ENCODE measurements around the gene OGFOD2.

Gene OGFOD2

DNA sequence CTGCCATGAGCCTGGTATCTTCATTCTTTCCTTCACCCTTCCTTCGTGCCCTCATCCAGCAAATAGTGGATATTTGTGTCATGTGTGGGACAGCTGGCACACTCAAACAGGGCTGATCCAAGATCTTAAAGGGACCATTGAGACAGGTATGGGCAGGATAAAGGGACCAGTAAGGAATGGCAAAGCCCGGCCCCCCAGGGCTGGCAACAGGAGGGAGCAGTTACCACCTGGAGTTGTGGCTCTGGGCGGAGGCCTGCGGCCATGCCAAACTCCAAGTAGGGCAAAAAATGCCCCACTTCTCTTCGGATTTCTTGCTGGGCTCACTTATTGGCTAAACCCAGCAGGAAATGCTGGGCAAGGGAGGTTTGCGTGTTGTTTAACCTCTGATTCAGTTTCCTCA, 2.1 kb downstream of the OGFOD2 start:
- Histone ChIP-seq H3K9ac (ENCODE audit: low read depth in 1 of 2, low read length in 2 of 2) (no peak overlapping the region), H3K4me3 (ENCODE audit: low read length in 2 of 2) (no peak overlapping the region), H3K36me3 (ENCODE audit: control insufficient read depth in 2 of 2, insufficient read depth in 2 of 2, low read length in 2 of 2) (peaks cover 0 to 5% of the 10 kb centered on the region in 2 donors), H3K4me1 (ENCODE audit: control insufficient read depth in 2 of 2, insufficient read depth in 2 of 2, low read length in 2 of 2) (peaks cover 35 to 45% of the 10 kb centered on the region in 2 donors), H3K27ac (ENCODE audit: low read depth in 2 of 2, low read length in 2 of 2) (no peak overlapping the region), H3K27me3 (ENCODE audit: control insufficient read depth in 2 of 2, insufficient read depth in 2 of 2, low read length in 2 of 2) (no peaks in the 10 kb centered on the region), H3K9me3 (ENCODE audit: control insufficient read depth in 2 of 2, low read length in 2 of 2) (no peaks in the 10 kb centered on the region)

DNA sequence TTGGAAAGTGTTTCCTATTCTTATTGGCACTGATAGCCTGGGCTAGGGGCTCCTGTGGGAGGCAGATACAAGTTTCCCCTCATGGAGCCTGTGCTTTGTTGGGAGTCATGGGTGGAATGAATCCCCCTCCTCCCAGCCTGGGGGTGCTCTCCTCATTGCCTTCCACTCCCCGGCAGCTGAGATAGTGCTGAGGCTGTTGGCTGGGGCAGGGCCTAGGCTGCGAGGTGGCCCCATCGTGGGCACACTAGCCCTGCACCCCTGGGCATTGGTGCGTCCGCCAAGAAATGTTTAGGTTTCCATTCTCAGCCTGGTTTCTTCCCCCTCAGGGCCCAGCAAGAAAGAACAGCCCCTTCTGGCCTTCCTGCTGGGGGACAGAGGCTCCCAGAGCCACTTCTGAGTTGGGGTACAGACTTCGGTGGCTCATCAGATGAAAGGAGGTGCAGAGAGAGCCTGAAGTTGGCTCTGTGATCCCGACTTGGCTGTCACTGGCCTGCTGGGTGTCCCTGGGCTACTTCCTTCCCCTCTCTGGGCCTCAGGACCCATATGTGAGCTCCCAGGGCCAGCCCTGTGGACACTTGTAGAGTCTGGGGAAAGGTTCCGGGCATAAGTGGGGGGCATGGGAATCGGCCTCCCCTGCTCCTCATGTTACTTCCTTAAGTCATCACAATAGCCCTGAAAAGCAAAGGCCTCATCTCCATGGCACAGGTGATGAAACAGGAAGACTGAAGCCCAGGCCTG, 2.8 kb downstream of the OGFOD2 start:
- H3K27ac ChIP-seq (ENCODE audit: low read depth in 2 of 2, low read length in 2 of 2) = no peak overlapping the region
- H3K9ac ChIP-seq (ENCODE audit: low read depth in 1 of 2, low read length in 2 of 2) = no peak overlapping the region
- peaks cover 0 to 6% of the 10 kb centered on the region in 2 donors for H3K36me3 ChIP-seq (ENCODE audit: control insufficient read depth in 2 of 2, insufficient read depth in 2 of 2, low read length in 2 of 2)
- H3K27me3 ChIP-seq (ENCODE audit: control insufficient read depth in 2 of 2, insufficient read depth in 2 of 2, low read length in 2 of 2) = no peaks in the 10 kb centered on the region
- no peaks in the 10 kb centered on the region for H3K9me3 ChIP-seq (ENCODE audit: control insufficient read depth in 2 of 2, low read length in 2 of 2)
- no peak overlapping the region for H3K4me3 ChIP-seq (ENCODE audit: low read length in 2 of 2)
- peaks cover 36 to 47% of the 10 kb centered on the region in 2 donors for H3K4me1 ChIP-seq (ENCODE audit: control insufficient read depth in 2 of 2, insufficient read depth in 2 of 2, low read length in 2 of 2)

DNA sequence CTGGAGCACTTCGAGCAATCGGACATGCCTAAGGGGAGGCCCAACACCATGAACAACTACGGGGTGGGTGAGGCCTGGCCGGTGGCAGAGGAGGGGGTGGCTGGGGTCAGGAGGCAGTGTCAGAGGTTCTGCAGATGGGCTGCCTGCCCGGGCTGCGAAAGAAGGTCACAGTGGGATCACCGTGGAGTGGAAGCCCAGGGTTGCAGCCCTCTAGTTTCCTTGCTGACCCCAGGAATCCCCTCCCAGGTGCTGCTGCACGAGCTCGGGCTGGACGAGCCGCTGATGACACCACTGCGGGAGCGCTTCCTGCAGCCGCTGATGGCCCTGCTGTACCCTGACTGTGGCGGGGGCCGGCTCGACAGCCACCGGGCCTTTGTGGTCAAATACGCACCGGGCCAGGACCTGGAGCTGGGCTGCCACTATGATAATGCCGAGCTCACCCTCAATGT, 3.5 kb downstream of the OGFOD2 start:
- Histone ChIP-seq H3K36me3 (ENCODE audit: control insufficient read depth in 2 of 2, insufficient read depth in 2 of 2, low read length in 2 of 2) (peaks cover 0 to 13% of the 10 kb centered on the region in 2 donors), H3K27ac (ENCODE audit: low read depth in 2 of 2, low read length in 2 of 2) (no peak overlapping the region), H3K9me3 (ENCODE audit: control insufficient read depth in 2 of 2, low read length in 2 of 2) (no peaks in the 10 kb centered on the region), H3K9ac (ENCODE audit: low read depth in 1 of 2, low read length in 2 of 2) (no peak overlapping the region), H3K4me3 (ENCODE audit: low read length in 2 of 2) (no peak overlapping the region), H3K27me3 (ENCODE audit: control insufficient read depth in 2 of 2, insufficient read depth in 2 of 2, low read length in 2 of 2) (no peaks in the 10 kb centered on the region), H3K4me1 (ENCODE audit: control insufficient read depth in 2 of 2, insufficient read depth in 2 of 2, low read length in 2 of 2) (peaks cover 36 to 47% of the 10 kb centered on the region in 2 donors)

DNA sequence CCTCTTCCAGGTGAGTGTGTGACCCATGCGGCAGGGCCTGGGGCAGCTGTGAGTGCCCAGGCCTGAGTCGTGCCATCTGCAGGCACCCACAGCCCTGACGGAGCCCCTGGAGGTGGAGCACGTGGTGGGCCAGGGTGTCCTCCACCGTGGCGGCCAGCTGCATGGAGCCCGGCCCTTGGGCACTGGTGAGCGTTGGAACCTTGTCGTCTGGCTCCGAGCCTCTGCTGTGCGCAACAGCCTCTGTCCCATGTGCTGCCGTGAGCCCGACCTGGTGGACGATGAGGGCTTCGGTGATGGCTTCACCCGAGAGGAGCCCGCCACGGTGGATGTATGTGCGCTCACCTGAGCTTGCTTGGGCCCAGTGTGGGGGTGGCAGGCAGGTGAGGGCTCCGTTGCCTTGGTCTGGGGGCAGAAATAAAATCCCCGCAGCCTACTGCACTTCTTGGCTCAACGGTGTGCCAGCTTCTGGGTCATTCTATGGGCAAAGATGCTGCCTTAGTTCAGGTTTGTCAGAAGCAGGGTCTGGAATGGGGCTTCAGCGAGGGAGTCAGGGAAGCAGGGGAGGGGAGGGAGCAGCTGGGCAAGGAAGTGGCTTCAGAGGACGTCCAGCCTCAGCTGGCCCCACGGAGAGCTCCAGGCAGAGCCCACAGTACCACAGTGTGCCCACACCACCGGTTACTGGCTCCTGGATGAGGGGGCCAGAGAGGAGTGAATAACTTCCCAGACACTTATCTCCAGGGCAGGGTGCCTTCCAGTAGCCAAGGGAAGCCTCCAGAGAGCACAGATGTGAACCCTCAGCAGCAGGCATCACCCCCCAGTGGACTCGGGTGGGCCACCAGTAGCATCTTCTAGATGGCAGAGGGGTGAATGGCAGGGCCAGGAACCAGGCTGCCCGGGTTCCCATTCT, 4.2 kb downstream of the OGFOD2 start:
- Histone ChIP-seq H3K9ac (ENCODE audit: low read depth in 1 of 2, low read length in 2 of 2) (peak overlapping the region; percentile 14 to 82), H3K27ac (ENCODE audit: low read depth in 2 of 2, low read length in 2 of 2) (peak overlapping the region in 1 of 2 donors; percentile 38), H3K27me3 (ENCODE audit: control insufficient read depth in 2 of 2, insufficient read depth in 2 of 2, low read length in 2 of 2) (no peaks in the 10 kb centered on the region), H3K4me1 (ENCODE audit: control insufficient read depth in 2 of 2, insufficient read depth in 2 of 2, low read length in 2 of 2) (peaks cover 36 to 49% of the 10 kb centered on the region in 2 donors), H3K9me3 (ENCODE audit: control insufficient read depth in 2 of 2, low read length in 2 of 2) (no peaks in the 10 kb centered on the region), H3K4me3 (ENCODE audit: low read length in 2 of 2) (peak overlapping the region; percentile 84 to 85), H3K36me3 (ENCODE audit: control insufficient read depth in 2 of 2, insufficient read depth in 2 of 2, low read length in 2 of 2) (peaks cover 0 to 13% of the 10 kb centered on the region in 2 donors)

DNA sequence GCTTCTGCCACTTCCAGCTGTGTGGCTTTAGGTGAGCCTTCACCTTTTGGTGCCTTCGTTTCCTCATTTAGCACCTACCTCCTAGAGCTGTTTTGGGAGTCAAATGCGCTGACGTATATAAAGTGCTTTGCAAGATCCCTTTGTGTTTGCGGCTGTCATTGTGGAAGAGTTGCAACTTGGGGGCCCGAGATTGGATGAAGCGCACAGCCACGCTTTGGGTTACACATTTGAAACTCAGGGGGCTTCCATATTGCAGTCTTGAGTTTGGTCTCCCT, 4.8 kb downstream of the OGFOD2 start:
- peak overlapping the region; percentile 84 to 85 for H3K4me3 ChIP-seq (ENCODE audit: low read length in 2 of 2)
- H3K27me3 ChIP-seq (ENCODE audit: control insufficient read depth in 2 of 2, insufficient read depth in 2 of 2, low read length in 2 of 2) = no peaks in the 10 kb centered on the region
- no peaks in the 10 kb centered on the region for H3K9me3 ChIP-seq (ENCODE audit: control insufficient read depth in 2 of 2, low read length in 2 of 2)
- H3K36me3 ChIP-seq (ENCODE audit: control insufficient read depth in 2 of 2, insufficient read depth in 2 of 2, low read length in 2 of 2) = peaks cover 0 to 13% of the 10 kb centered on the region in 2 donors
- H3K9ac ChIP-seq (ENCODE audit: low read depth in 1 of 2, low read length in 2 of 2) = peak overlapping the region; percentile 74 to 82
- H3K4me1 ChIP-seq (ENCODE audit: control insufficient read depth in 2 of 2, insufficient read depth in 2 of 2, low read length in 2 of 2) = peaks cover 35 to 53% of the 10 kb centered on the region in 2 donors
- H3K27ac ChIP-seq (ENCODE audit: low read depth in 2 of 2, low read length in 2 of 2) = peak overlapping the region in 1 of 2 donors; percentile 80

DNA sequence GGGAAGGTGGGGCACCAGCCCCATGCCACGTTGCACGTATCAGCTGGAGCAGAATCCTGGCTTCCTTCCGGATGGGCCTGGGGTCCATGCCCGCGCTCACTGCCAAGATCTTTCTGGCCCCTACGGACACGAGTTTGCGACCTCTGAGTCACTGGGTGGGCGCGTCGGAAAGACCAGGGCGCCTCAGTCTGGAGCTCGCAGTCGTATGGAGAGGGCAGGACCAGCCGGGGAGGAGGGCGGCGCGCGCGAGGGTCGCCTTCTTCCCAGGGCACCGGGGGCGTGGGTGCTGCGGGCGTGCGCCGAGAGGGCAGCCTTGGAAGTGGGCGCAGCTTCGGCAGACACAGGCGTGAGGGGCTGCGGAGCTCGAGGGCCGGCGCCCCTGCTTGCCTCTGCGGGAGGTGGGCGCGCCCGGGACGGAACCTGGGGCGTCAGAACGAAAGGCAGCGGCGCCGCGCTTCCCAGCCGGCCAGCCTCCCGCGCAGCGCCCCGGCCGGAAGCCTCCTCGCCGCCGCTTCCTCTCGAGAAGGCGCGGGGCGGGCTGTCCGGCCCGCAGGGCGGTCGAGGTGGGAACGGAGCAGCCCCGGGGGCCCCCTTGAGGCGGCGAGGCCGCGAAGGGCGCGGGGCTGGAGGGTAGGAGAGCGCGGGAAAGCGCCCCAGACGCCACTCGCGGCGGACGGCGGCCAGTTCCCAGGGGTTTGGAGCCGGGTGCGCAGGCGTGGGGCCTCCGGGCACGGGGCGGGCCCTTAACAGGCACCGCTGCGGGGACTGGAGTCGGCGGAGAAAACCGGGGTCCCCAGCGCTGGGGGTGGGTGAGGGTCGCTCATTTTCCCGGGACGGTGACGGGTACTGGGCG, 5.4 kb downstream of the OGFOD2 start, which contains the start of gene ARL6IP4:
Gene ARL6IP4 (plus strand): TSS at position 499 of the 853 bp plus-strand sequence. CDS start 459 bp downstream, outside the sequence.
- Histone ChIP-seq H3K36me3 (ENCODE audit: control insufficient read depth in 2 of 2, insufficient read depth in 2 of 2, low read length in 2 of 2) (peaks cover 0 to 13% of the 10 kb centered on the region in 2 donors), H3K27ac (ENCODE audit: low read depth in 2 of 2, low read length in 2 of 2) (peak within 1 kb of the TSS; percentile 50 to 80), H3K27me3 (ENCODE audit: control insufficient read depth in 2 of 2, insufficient read depth in 2 of 2, low read length in 2 of 2) (no peaks in the 10 kb centered on the region), H3K4me1 (ENCODE audit: control insufficient read depth in 2 of 2, insufficient read depth in 2 of 2, low read length in 2 of 2) (peaks cover 35 to 54% of the 10 kb centered on the region in 2 donors), H3K9me3 (ENCODE audit: control insufficient read depth in 2 of 2, low read length in 2 of 2) (no peaks in the 10 kb centered on the region), H3K4me3 (ENCODE audit: low read length in 2 of 2) (peak within 1 kb of the TSS; percentile 84 to 85), H3K9ac (ENCODE audit: low read depth in 1 of 2, low read length in 2 of 2) (peak within 1 kb of the TSS; percentile 74 to 82)

DNA sequence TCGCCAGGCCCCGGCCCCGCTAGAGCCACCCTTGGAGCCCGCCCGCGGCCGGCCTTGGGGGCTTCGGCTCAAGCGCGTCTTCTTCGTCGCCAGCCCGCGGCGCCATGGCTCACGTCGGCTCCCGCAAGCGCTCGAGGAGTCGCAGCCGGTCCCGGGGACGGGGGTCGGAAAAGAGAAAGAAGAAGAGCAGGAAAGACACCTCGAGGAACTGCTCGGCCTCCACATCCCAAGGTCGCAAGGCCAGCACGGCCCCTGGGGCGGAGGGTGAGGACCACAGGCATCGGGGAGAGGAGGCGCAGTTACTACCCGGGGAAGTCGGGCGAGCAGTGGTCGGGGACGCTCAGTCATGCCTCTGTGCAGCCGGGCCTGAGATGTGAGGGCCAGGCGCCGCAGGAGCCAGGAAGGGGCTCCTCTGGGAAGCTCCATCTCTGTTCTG, 6.0 kb downstream of the OGFOD2 start:
- no peaks in the 10 kb centered on the region for H3K27me3 ChIP-seq (ENCODE audit: control insufficient read depth in 2 of 2, insufficient read depth in 2 of 2, low read length in 2 of 2)
- H3K4me3 ChIP-seq (ENCODE audit: low read length in 2 of 2) = peak overlapping the region; percentile 84 to 85
- peaks cover 0 to 13% of the 10 kb centered on the region in 2 donors for H3K36me3 ChIP-seq (ENCODE audit: control insufficient read depth in 2 of 2, insufficient read depth in 2 of 2, low read length in 2 of 2)
- peak overlapping the region; percentile 74 to 82 for H3K9ac ChIP-seq (ENCODE audit: low read depth in 1 of 2, low read length in 2 of 2)
- H3K4me1 ChIP-seq (ENCODE audit: control insufficient read depth in 2 of 2, insufficient read depth in 2 of 2, low read length in 2 of 2) = peaks cover 29 to 47% of the 10 kb centered on the region in 2 donors
- H3K9me3 ChIP-seq (ENCODE audit: control insufficient read depth in 2 of 2, low read length in 2 of 2) = no peaks in the 10 kb centered on the region
- peak overlapping the region; percentile 50 to 80 for H3K27ac ChIP-seq (ENCODE audit: low read depth in 2 of 2, low read length in 2 of 2)

DNA sequence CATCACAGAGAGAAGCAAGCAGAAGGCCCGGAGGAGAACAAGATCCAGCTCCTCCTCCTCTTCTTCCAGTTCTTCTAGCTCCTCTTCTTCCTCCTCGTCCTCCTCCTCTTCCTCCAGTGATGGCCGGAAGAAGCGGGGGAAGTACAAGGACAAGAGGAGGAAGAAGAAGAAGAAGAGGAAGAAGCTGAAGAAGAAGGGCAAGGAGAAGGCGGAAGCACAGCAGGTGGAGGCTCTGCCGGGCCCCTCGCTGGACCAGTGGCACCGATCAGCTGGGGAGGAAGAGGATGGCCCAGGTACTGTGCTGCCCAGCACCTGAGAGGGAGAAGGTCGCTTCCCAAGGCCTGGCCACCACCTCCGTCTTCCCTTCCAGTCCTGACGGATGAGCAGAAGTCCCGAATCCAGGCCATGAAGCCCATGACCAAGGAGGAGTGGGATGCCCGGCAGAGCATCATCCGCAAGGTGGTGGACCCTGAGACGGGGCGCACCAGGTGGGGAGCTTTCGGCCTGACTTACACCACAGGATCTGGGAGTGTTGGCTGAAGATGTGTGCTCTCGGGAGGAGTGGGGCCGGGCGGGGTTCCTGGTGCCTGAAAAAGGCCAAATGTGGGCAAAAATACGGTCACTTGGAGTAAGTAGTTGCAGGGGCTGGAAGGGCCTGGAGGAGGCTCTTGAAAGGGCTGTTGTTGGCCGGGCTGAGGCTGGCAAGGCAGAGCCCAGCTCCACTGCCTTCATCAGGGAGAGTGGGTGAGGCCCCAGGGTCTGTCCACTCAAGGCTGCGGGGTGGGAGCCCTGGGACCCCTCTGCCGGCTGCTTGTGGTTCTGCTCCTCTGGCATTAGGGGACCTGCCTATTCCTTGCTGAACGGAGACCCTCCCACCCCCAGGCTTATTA, 6.8 kb downstream of the OGFOD2 start:
- Histone ChIP-seq H3K36me3 (ENCODE audit: control insufficient read depth in 2 of 2, insufficient read depth in 2 of 2, low read length in 2 of 2) (peaks cover 0 to 10% of the 10 kb centered on the region in 2 donors), H3K9me3 (ENCODE audit: control insufficient read depth in 2 of 2, low read length in 2 of 2) (no peaks in the 10 kb centered on the region), H3K27me3 (ENCODE audit: control insufficient read depth in 2 of 2, insufficient read depth in 2 of 2, low read length in 2 of 2) (no peaks in the 10 kb centered on the region), H3K9ac (ENCODE audit: low read depth in 1 of 2, low read length in 2 of 2) (peak overlapping the region; percentile 74 to 82), H3K4me3 (ENCODE audit: low read length in 2 of 2) (peak overlapping the region; percentile 84 to 85), H3K27ac (ENCODE audit: low read depth in 2 of 2, low read length in 2 of 2) (no peak overlapping the region), H3K4me1 (ENCODE audit: control insufficient read depth in 2 of 2, insufficient read depth in 2 of 2, low read length in 2 of 2) (peaks cover 25 to 40% of the 10 kb centered on the region in 2 donors)

DNA sequence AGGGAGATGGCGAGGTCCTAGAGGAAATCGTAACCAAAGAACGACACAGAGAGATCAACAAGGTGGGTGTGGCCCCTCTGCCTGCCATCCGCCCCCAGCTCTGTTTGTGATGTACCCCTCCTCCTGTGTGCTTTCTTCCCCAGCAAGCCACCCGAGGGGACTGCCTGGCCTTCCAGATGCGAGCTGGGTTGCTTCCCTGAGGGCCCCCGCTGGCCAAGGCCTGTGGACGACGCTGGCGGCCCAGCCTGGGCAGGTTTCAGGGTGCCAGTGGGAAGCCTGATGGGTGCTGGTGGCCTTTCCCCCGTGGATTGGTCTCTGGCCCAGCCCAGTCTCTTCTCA, 7.4 kb downstream of the OGFOD2 start:
- H3K9me3 ChIP-seq (ENCODE audit: control insufficient read depth in 2 of 2, low read length in 2 of 2) = no peaks in the 10 kb centered on the region
- no peaks in the 10 kb centered on the region for H3K27me3 ChIP-seq (ENCODE audit: control insufficient read depth in 2 of 2, insufficient read depth in 2 of 2, low read length in 2 of 2)
- H3K4me1 ChIP-seq (ENCODE audit: control insufficient read depth in 2 of 2, insufficient read depth in 2 of 2, low read length in 2 of 2) = peaks cover 25 to 38% of the 10 kb centered on the region in 2 donors
- H3K27ac ChIP-seq (ENCODE audit: low read depth in 2 of 2, low read length in 2 of 2) = no peak overlapping the region
- H3K4me3 ChIP-seq (ENCODE audit: low read length in 2 of 2) = no peak overlapping the region
- no peak overlapping the region for H3K9ac ChIP-seq (ENCODE audit: low read depth in 1 of 2, low read length in 2 of 2)
- H3K36me3 ChIP-seq (ENCODE audit: control insufficient read depth in 2 of 2, insufficient read depth in 2 of 2, low read length in 2 of 2) = peaks cover 2 to 12% of the 10 kb centered on the region in 2 donors
